Mammary epithelial cell (primary cell): ENCODE results near the gene ITIH6.
"Not testable (repeated sequence)": the region's sequence is repeated elsewhere in the genome, so short reads cannot be mapped to it uniquely, and the experiment has no call there.

Experiments used
- EZH2 ChIP-seq: IDR thresholded peaks from 2 replicates; pipeline ENCODE4 v1.6.1; 2012; ENCODE audit warnings: low read length, inconsistent platforms, borderline replicate concordance
- TF ChIP-seq, protein P1 (sequence below), 2 donors: IDR thresholded peaks in 1 of 2; conservative IDR thresholded peaks in 1 of 2; 2 replicates each; pipeline ENCODE4 v1.5.1; 2011 to 2012; ENCODE audit warnings: inconsistent platforms in 2 of 2, low read length in 2 of 2, mild to moderate bottlenecking in 2 of 2, control low read depth in 1 of 2, low read depth in 1 of 2; ENCODE audit not compliant: insufficient read depth in 1 of 2; ENCODE audit errors: extremely low read depth in 1 of 2

- TF ChIP-seq, protein P1, sequence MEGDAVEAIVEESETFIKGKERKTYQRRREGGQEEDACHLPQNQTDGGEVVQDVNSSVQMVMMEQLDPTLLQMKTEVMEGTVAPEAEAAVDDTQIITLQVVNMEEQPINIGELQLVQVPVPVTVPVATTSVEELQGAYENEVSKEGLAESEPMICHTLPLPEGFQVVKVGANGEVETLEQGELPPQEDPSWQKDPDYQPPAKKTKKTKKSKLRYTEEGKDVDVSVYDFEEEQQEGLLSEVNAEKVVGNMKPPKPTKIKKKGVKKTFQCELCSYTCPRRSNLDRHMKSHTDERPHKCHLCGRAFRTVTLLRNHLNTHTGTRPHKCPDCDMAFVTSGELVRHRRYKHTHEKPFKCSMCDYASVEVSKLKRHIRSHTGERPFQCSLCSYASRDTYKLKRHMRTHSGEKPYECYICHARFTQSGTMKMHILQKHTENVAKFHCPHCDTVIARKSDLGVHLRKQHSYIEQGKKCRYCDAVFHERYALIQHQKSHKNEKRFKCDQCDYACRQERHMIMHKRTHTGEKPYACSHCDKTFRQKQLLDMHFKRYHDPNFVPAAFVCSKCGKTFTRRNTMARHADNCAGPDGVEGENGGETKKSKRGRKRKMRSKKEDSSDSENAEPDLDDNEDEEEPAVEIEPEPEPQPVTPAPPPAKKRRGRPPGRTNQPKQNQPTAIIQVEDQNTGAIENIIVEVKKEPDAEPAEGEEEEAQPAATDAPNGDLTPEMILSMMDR (conservative IDR thresholded peaks at IDR 0.05 in 1 of 2, IDR thresholded peaks at IDR 0.05 in 1 of 2; ENCODE audit: extremely low read depth in 1 of 2, insufficient read depth in 1 of 2, low read depth in 1 of 2, low read length in 2 of 2): not testable (repeated sequence)
- not testable (repeated sequence) for TF ChIP-seq EZH2
Observed at GRCh38 chrX:54847700-54848099, 49.6 kb upstream of the ITIH6 start.
